BLaER1 treated with 17β-estradiol and CSF1 and Interleukin-3, amounts not matched to agents 10 nM and 100 nM (cell line): ENCODE data around the gene C14orf119.

ENCODE experiments used
- H3K27ac ChIP-seq, 11 experiments: shearing (Covaris generic); formaldehyde crosslinking; 2 replicates each; pipeline ENCODE4 v1.8.1; 2022
- H3K27me3 ChIP-seq, 11 experiments: shearing (Covaris generic); formaldehyde crosslinking; 2 replicates each; pipeline ENCODE4 v1.8.1; 2022
- H3K36me3 ChIP-seq, 11 experiments: shearing (Covaris generic); formaldehyde crosslinking; 2 replicates each; pipeline ENCODE4 v1.8.1; 2022
- H3K4me1 ChIP-seq, 10 experiments: shearing (Covaris generic); formaldehyde crosslinking; 2 replicates each; pipeline ENCODE4 v1.8.1; 2022
- H3K4me2 ChIP-seq, 11 experiments: shearing (Covaris generic); formaldehyde crosslinking; 2 replicates each; pipeline ENCODE4 v1.8.1; 2022
- H3K4me3 ChIP-seq, 10 experiments: shearing (Covaris generic); formaldehyde crosslinking; 2 replicates each; pipeline ENCODE4 v1.8.1; 2022
- H3K9ac ChIP-seq, 11 experiments: shearing (Covaris generic); formaldehyde crosslinking; 2 replicates each; pipeline ENCODE4 v1.8.1; 2022
- H3K9me3 ChIP-seq, 11 experiments: shearing (Covaris generic); formaldehyde crosslinking; replicated peaks in 1 of 11; 2 replicates each; pipeline ENCODE4 v1.8.1; 2022
- H4K20me1 ChIP-seq, 11 experiments: shearing (Covaris generic); formaldehyde crosslinking; 2 replicates each; pipeline ENCODE4 v1.8.1; 2022
- Cebpa-rat ChIP-seq, 11 experiments: shearing (Covaris generic); IDR thresholded peaks; 2 replicates each; pipeline ENCODE4 v1.8.1; 2022

Gene C14orf119

GRCh38 chr14:23067847-23068788 is 27.2 kb upstream of the C14orf119 start:
- Histone ChIP-seq H3K9me3 (no peaks in the 10 kb centered on the region), H3K4me2 (peak overlapping the region; percentile 32 to 97 (median 89); a peak in 20 of 22 replicates), H3K9ac (peak overlapping the region in 10 of 11 experiments; percentile 21 to 52 (median 46); a peak in 17 of 22 replicates), H3K4me1 (peaks cover 33 to 58% (median 46%) of the 10 kb centered on the region in 10 experiments), H3K36me3 (peaks cover 64 to 80% (median 73%) of the 10 kb centered on the region in 11 experiments), H3K27ac (0 out of 22 replicates have a peak overlapping the region, but pooled peaks of 1 of the 11 experiments have one; percentile 11), H3K4me3 (peak overlapping the region in 4 of 10 experiments; percentile 17 to 42 (median 28); a peak in 5 of 20 replicates), H3K27me3 (no peaks in the 10 kb centered on the region), H4K20me1 (peaks cover 57 to 76% (median 65%) of the 10 kb centered on the region in 11 experiments)
- no peak for TF ChIP-seq Cebpa-rat (IDR thresholded peaks at IDR 0.05)

DNA sequence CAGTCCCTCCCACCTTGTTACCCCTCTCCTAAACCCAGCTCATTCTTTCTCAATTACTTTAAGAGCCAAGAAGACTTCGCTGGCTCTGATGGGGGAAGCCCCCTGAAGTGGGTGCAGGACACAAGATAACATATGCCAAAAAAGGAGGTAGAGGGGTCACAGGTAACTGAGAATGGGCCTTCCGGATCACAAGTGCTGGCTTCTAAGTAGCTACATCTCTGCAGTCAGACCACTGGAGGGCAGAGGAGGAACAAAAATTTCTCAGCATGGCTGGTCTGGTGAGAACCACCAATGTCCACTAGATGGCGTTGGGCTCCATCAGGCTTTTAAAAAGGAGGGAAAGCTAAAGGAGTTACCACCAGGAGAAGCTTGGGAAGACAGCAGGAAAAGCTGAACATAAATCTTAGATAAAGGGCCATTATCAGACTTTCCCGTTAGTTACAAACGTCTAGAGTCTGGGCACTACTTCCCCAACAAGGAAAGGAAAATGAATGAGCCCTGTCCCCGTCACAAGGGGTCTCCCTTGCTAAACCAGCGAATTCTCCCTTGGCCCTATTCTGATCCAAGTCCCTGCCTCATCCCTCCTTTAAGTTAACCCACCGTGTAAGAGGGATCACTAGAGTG is 26.4 kb upstream of the C14orf119 start:
- Histone ChIP-seq H3K9me3 (no peaks in the 10 kb centered on the region), H3K27me3 (no peaks in the 10 kb centered on the region), H3K4me2 (peak overlapping the region; percentile 72 to 97 (median 93); a peak in 21 of 22 replicates), H3K4me1 (peaks cover 33 to 60% (median 48%) of the 10 kb centered on the region in 10 experiments), H3K27ac (peak overlapping the region in 4 of 11 experiments; percentile 11 to 23 (median 18); a peak in 3 of 22 replicates), H4K20me1 (peaks cover 50 to 68% (median 59%) of the 10 kb centered on the region in 11 experiments), H3K4me3 (peak overlapping the region in 4 of 10 experiments; percentile 17 to 42 (median 28); a peak in 5 of 20 replicates), H3K9ac (peak overlapping the region in 10 of 11 experiments; percentile 21 to 62 (median 50); a peak in 14 of 22 replicates), H3K36me3 (peaks cover 64 to 80% (median 73%) of the 10 kb centered on the region in 11 experiments)
- TF ChIP-seq Cebpa-rat (IDR thresholded peaks at IDR 0.05): no peak

DNA sequence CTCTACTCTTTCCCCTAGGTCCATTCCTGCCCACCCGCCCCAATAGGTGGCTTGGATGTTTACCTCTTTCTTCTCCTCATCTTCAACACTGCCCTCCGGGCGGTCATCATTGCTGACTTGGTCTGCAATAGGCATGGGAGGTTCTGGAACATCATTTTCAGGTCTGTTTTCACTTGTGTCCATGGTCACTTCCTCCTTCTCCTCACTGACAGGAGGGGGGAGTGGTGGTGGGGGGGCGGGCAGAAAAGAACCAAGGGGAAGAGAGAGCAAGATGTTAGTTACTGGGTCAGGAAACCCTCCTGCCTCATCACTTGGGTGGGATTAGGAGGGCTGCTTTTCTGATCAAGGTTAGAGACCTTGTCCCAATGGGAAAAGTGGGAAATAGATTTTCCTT is 25.9 kb upstream of the C14orf119 start:
- Histone ChIP-seq H3K9me3 (no peaks in the 10 kb centered on the region), H3K9ac (peak overlapping the region in 10 of 11 experiments; percentile 32 to 63 (median 54); a peak in 16 of 22 replicates), H3K4me2 (peak overlapping the region; percentile 72 to 97 (median 93); a peak in 20 of 22 replicates), H3K4me1 (peaks cover 33 to 60% (median 48%) of the 10 kb centered on the region in 10 experiments), H4K20me1 (peaks cover 44 to 63% (median 53%) of the 10 kb centered on the region in 11 experiments), H3K27ac (peak overlapping the region in 7 of 11 experiments; percentile 17 to 40 (median 23); a peak in 6 of 22 replicates), H3K27me3 (no peaks in the 10 kb centered on the region), H3K36me3 (peaks cover 64 to 80% (median 73%) of the 10 kb centered on the region in 11 experiments), H3K4me3 (peak overlapping the region in 4 of 10 experiments; percentile 2 to 92 (median 52); a peak in 6 of 20 replicates)
- TF ChIP-seq Cebpa-rat (IDR thresholded peaks at IDR 0.05): no peak

GRCh38 chr14:23070262-23071129 is 24.8 kb upstream of the C14orf119 start:
- Histone ChIP-seq H3K4me3 (peak overlapping the region; percentile 75 to 96 (median 84)), H3K27me3 (no peaks in the 10 kb centered on the region), H3K4me1 (peaks cover 33 to 60% (median 48%) of the 10 kb centered on the region in 10 experiments), H3K9ac (peak overlapping the region; percentile 87 to 96 (median 92)), H3K4me2 (peak overlapping the region; percentile 89 to 98 (median 95)), H3K9me3 (no peaks in the 10 kb centered on the region), H3K27ac (peak overlapping the region; percentile 78 to 96 (median 91)), H4K20me1 (peaks cover 34 to 54% (median 44%) of the 10 kb centered on the region in 11 experiments), H3K36me3 (peaks cover 64 to 80% (median 73%) of the 10 kb centered on the region in 11 experiments)
- no peak for TF ChIP-seq Cebpa-rat (IDR thresholded peaks at IDR 0.05)

GRCh38 chr14:23071244-23071920 is 23.9 kb upstream of the C14orf119 start:
- no peak for TF ChIP-seq Cebpa-rat (IDR thresholded peaks at IDR 0.05)
- Histone ChIP-seq H3K4me1 (peaks cover 33 to 57% (median 46%) of the 10 kb centered on the region in 10 experiments), H3K27me3 (no peaks in the 10 kb centered on the region), H3K9me3 (no peaks in the 10 kb centered on the region), H4K20me1 (peaks cover 28 to 53% (median 40%) of the 10 kb centered on the region in 11 experiments), H3K36me3 (peaks cover 64 to 80% (median 73%) of the 10 kb centered on the region in 11 experiments), H3K4me3 (peak overlapping the region; percentile 75 to 96 (median 84)), H3K9ac (peak overlapping the region; percentile 87 to 96 (median 92)), H3K4me2 (peak overlapping the region; percentile 89 to 98 (median 95)), H3K27ac (peak overlapping the region; percentile 78 to 96 (median 91))

DNA sequence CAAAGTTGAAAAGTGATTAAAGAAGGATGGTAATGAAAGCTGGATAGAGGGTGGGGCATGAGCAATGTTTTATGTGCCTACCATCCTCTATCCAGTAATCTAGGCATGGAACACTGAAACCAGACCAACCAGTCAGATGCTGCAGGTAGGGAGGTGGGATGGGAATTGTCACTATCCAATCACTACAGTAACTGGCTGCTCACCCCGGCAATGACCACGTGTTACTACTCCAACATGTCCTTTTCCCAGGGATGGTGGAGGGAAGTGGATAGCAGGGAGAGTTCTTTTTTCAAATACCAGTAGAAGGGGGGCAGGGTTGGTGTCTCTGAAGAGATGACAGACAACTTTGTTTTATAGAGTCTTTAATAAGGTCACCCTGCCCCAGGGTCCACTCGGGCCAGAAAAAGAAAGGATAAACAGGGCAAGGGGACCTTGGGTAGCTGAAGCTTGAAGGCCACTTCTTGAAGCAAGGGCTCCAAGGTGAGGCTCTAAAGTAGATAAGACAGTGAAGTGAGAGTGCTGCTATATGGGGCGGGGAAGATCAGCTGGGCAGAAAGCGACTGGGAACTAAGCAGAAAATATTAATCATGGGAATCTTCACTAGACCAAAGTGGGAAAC is 23.3 kb upstream of the C14orf119 start:
- TF ChIP-seq Cebpa-rat (IDR thresholded peaks at IDR 0.05): no peak
- H3K9me3 ChIP-seq: no peaks in the 10 kb centered on the region
- peaks cover 33 to 58% (median 43%) of the 10 kb centered on the region in 10 experiments for H3K4me1 ChIP-seq
- H3K27me3 ChIP-seq: no peaks in the 10 kb centered on the region
- H3K36me3 ChIP-seq: peaks cover 64 to 80% (median 73%) of the 10 kb centered on the region in 11 experiments
- H3K4me2 ChIP-seq: peak overlapping the region; percentile 89 to 98 (median 95)
- H4K20me1 ChIP-seq: peaks cover 24 to 53% (median 33%) of the 10 kb centered on the region in 11 experiments
- H3K9ac ChIP-seq: peak overlapping the region; percentile 87 to 96 (median 92)
- H3K27ac ChIP-seq: peak overlapping the region; percentile 21 to 96 (median 91); a peak in 19 of 22 replicates
- peak overlapping the region; percentile 75 to 96 (median 84) for H3K4me3 ChIP-seq

GRCh38 chr14:23074906-23075305 is 20.4 kb upstream of the C14orf119 start:
- H3K27ac ChIP-seq: no peak overlapping the region
- H3K9me3 ChIP-seq: no peaks in the 10 kb centered on the region
- H4K20me1 ChIP-seq: peaks cover 0 to 53% (median 29%) of the 10 kb centered on the region in 11 experiments; a peak in 17 of 22 replicates
- no peak for TF ChIP-seq Cebpa-rat (IDR thresholded peaks at IDR 0.05)
- H3K27me3 ChIP-seq: no peaks in the 10 kb centered on the region
- H3K4me1 ChIP-seq: peaks cover 16 to 63% (median 39%) of the 10 kb centered on the region in 10 experiments
- peaks cover 75 to 83% (median 81%) of the 10 kb centered on the region in 11 experiments for H3K36me3 ChIP-seq
- H3K4me2 ChIP-seq: no peak overlapping the region
- H3K9ac ChIP-seq: no peak overlapping the region; a peak in 1 of 22 replicates
- no peak overlapping the region for H3K4me3 ChIP-seq
